K562 (cell line): Measurements from ENCODE around the gene ANKRD11. TPM values are rescaled to one million over a fixed set of nuclear protein-coding genes. Genes with fewer than 3 reads are reported as not detected.

Source experiments
- ATF1 ChIP-seq, 2 experiments: fragments of 450-650 bp in 1 of 2; IDR thresholded peaks; 2 replicates each; pipeline ENCODE4 v1.6.1; 2016; ENCODE audit warnings: missing compliant biosample characterization in 1 of 2, missing genetic modification characterization in 1 of 2
- BCL6 ChIP-seq: fragments of 250-450 bp; sonication (Bioruptor Pico); IDR thresholded peaks from 2 replicates; pipeline ENCODE4 v1.4.0; 2020
- CREB1 ChIP-seq, 2 experiments: sonication (generic) in 1 of 2; formaldehyde crosslinking in 1 of 2; IDR thresholded peaks; 2 replicates each; pipeline versions ENCODE4 v1.6.1 to v1.8.0; 2012 to 2022; ENCODE audit warnings: inconsistent platforms in 1 of 2, mild to moderate bottlenecking in 1 of 2, missing genetic modification reagents in 1 of 2, moderate library complexity in 1 of 2
- FOXA3 ChIP-seq, 2 experiments: fragments of 450-650 bp in 1 of 2; sonication (generic) in 1 of 2; formaldehyde crosslinking; IDR thresholded peaks in 1 of 2; conservative IDR thresholded peaks in 1 of 2; 2 replicates each; pipeline versions ENCODE4 v1.4.0 to v1.8.0; 2020 to 2022; ENCODE audit warnings: mild to moderate bottlenecking in 2 of 2, missing genetic modification reagents in 1 of 2
- GTF2E2 ChIP-seq: fragments of 200-800 bp; sonication (Bioruptor generic); IDR thresholded peaks from 2 replicates; pipeline ENCODE4 v1.6.1; 2016; ENCODE audit warnings: missing genetic modification characterization, missing compliant biosample characterization
- MAFG ChIP-seq: fragments of 450-650 bp; conservative IDR thresholded peaks from 2 replicates; pipeline ENCODE4 v1.6.1; 2016; ENCODE audit warnings: missing genetic modification characterization, missing compliant biosample characterization
- MAX ChIP-seq: sonication (generic); formaldehyde crosslinking; IDR thresholded peaks from 2 replicates; pipeline ENCODE4 v1.9.0; 2022; ENCODE audit warnings: mild to moderate bottlenecking, missing genetic modification reagents
- MNT ChIP-seq, 2 experiments: fragments of 450-650 bp; conservative IDR thresholded peaks; 2 replicates each; pipeline ENCODE4 v1.6.1; 2017; ENCODE audit warnings: mild to moderate bottlenecking in 2 of 2, moderate library complexity in 2 of 2
- NFE2L1 ChIP-seq: fragments of 450-650 bp; IDR thresholded peaks from 2 replicates; pipeline ENCODE4 v1.6.1; 2016; ENCODE audit warnings: missing genetic modification characterization, low read depth, mild to moderate bottlenecking, missing compliant biosample characterization, moderate library complexity, borderline replicate concordance
- PHF21A ChIP-seq: fragments of 450-650 bp; IDR thresholded peaks from 2 replicates; pipeline ENCODE4 v1.6.1; 2017; ENCODE audit warnings: low read depth, borderline replicate concordance
- POLR2G ChIP-seq: fragments of 200-400 bp; formaldehyde crosslinking; IDR thresholded peaks from 2 replicates; pipeline ENCODE4 v1.6.1; 2017; ENCODE audit warnings: low read depth, mild to moderate bottlenecking, antibody characterized with exemption, low read length, moderate library complexity
- RBM34 ChIP-seq: fragments of 200-400 bp; formaldehyde crosslinking; IDR thresholded peaks from 2 replicates; pipeline ENCODE4 v1.6.1; 2018; ENCODE audit warnings: low read length, borderline replicate concordance; ENCODE audit not compliant: insufficient read depth
- RERE ChIP-seq: sonication (generic); formaldehyde crosslinking; IDR thresholded peaks from 2 replicates; pipeline ENCODE4 v1.8.0; 2023; ENCODE audit warnings: missing genetic modification reagents, mild to moderate bottlenecking, borderline replicate concordance
- WHSC1 ChIP-seq: IDR thresholded peaks from one replicate; pipeline ENCODE4 v1.6.1; 2012; ENCODE audit warnings: low read length, control low read depth, inconsistent platforms
- ZKSCAN1 ChIP-seq: fragments of 150-350 bp; IDR thresholded peaks from 2 replicates; pipeline ENCODE4 v1.6.1; 2016; ENCODE audit warnings: low read depth, low read length
- ZNF639 ChIP-seq, 2 experiments: fragments of 200-800 bp in 1 of 2; sonication (Bioruptor generic) in 1 of 2; sonication (generic) in 1 of 2; formaldehyde crosslinking in 1 of 2; IDR thresholded peaks in 1 of 2; conservative IDR thresholded peaks in 1 of 2; 2 replicates each; pipeline versions ENCODE4 v1.5.0 to v1.6.1; 2016 to 2020; ENCODE audit warnings: missing compliant biosample characterization in 1 of 2, missing genetic modification characterization in 1 of 2, missing genetic modification reagents in 1 of 2
- polyA plus RNA-seq, 8 experiments: library from polyadenylated mRNA; depleted of rRNA in 4 of 8; stranded (reverse) in 5 of 8; unstranded in 3 of 8; fragments of >200 nt; fragmentation: Nextera tagmentation in 2 of 8; fragmentation: Illumina TruSeq in 1 of 8; extraction: Ambion mirVana in 2 of 8; extraction: Trizol in 1 of 8; gene quantifications; 2 replicates each; pipeline versions ENCODE4 v1.2.1 to v1.2.3, GENCODE V29; 2011 to 2014; ENCODE audit warnings: inconsistent platforms in 1 of 8, missing spikeins in 1 of 8
- total RNA-seq, 7 experiments: library from RNA; depleted of rRNA in 6 of 7; stranded (reverse); fragments of >200 nt in 6 of 7; fragmentation: Illumina TruSeq in 2 of 7; extraction: Trizol in 2 of 7; gene quantifications; 2 replicates each; pipeline versions ENCODE4 v1.2.1 to v1.2.3, GENCODE V29; 2011 to 2021; ENCODE audit warnings: low replicate concordance in 1 of 7

ANKRD11 gene
- total and polyA plus RNA-seq, 9 of the 15 experiments (the other 6 are each of a cell fraction or from before 2014, with no cell fraction given) = 4.7 to 126 (median 31.7) TPM

- TF ChIP-seq RERE (CRISPR knock-in tag) = no peak
- peak; percentile 39; the same call in 1 of the 2 replicates for TF ChIP-seq MAX (CRISPR knock-in tag)
- 0 out of 2 replicates have a peak, but pooled peaks have one; percentile 15 for TF ChIP-seq ZKSCAN1
- TF ChIP-seq NFE2L1 = no peak
- no peak for TF ChIP-seq WHSC1
- TF ChIP-seq GTF2E2 = no peak
- peak; percentile 72 for TF ChIP-seq MAFG (tag)
- no peak for TF ChIP-seq ZNF639 (CRISPR knock-in tag; conservative IDR thresholded peaks at IDR 0.05 in 1 of 2, IDR thresholded peaks at IDR 0.05 in 1 of 2)
- TF ChIP-seq ATF1 (CRISPR knock-in tag; IDR thresholded peaks at IDR 0.05) = no peak
- peak; percentile 38; the same call in 1 of the 2 replicates for TF ChIP-seq ATF1 (tag; IDR thresholded peaks at IDR 0.05)
- TF ChIP-seq MNT (conservative IDR thresholded peaks at IDR 0.05) = peak; percentile 53 to 77
- no peak for TF ChIP-seq RBM34
- no peak for TF ChIP-seq PHF21A
- TF ChIP-seq POLR2G = peak; percentile 62
- TF ChIP-seq FOXA3 (CRISPR knock-in tag; conservative IDR thresholded peaks at IDR 0.05 in 1 of 2, IDR thresholded peaks at IDR 0.05 in 1 of 2) = 0 out of 4 replicates have a peak, but pooled peaks of 1 of the 2 experiments have one; percentile 34
- TF ChIP-seq CREB1 (IDR thresholded peaks at IDR 0.05) = 0 out of 2 replicates have a peak, but pooled peaks have one; percentile 8
- no peak for TF ChIP-seq CREB1 (CRISPR knock-in tag; IDR thresholded peaks at IDR 0.05)
- TF ChIP-seq BCL6 = no peak
These were observed 170.2 kb downstream of the ANKRD11 start (continued) for GRCh38 chr16:89319886-89320781.
